ENCODE measurements around the gene TRMT11. TPM values are rescaled to one million over a fixed set of nuclear protein-coding genes. Genes with fewer than 3 reads are reported as not detected.
"Not testable (repeated sequence)": the region's sequence is repeated elsewhere in the genome, so short reads cannot be mapped to it uniquely, and the experiment has no call there.

Gene TRMT11
- total RNA-seq, 4 donors from 2014 or later = 27.6 to 45.3 (median 36.4) TPM

GRCh38 chr6:126020305-126021050 lies 34.1 kb downstream of the TRMT11 start:
- Histone ChIP-seq H3K4me1 (no peaks in the 10 kb centered on the region), H3K27ac (no peak overlapping the region), H3K27me3 (no peaks in the 10 kb centered on the region), H3K36me3 (peaks cover 8 to 22% of the 10 kb centered on the region in 2 donors), H3K9me3 (no peaks in the 10 kb centered on the region), H3K4me3 (replicated peaks in 1 of 3) (no peak overlapping the region)
- DNase-seq = no peak
- 97 to 98% methylated on average over 5 of the region's 5 CpGs for WGBS, 2 donors
- TF ChIP-seq CTCF (IDR thresholded peaks at IDR 0.05) (no peak), POLR2A (IDR thresholded peaks at IDR 0.05) (no peak)
- intact Hi-C loops (cut with DNase I) = no loop called here

GRCh38 chr6:126023474-126023873 lies 37.1 kb downstream of the TRMT11 start:
- H3K4me1 ChIP-seq; intact Hi-C loops (cut with DNase I); DNase-seq; H3K4me3 ChIP-seq (replicated peaks in 1 of 3); H3K27me3 ChIP-seq; H3K9me3 ChIP-seq; H3K27ac ChIP-seq: not testable (repeated sequence)
- 93 to 97% methylated on average over 3 of the region's 3 CpGs for WGBS, 2 donors
- H3K36me3 ChIP-seq = peaks cover 13 to 22% of the 10 kb centered on the region in 2 donors

- Histone ChIP-seq H3K27me3 (no peaks in the 10 kb centered on the region), H3K27ac (no peak overlapping the region), H3K4me1 (no peaks in the 10 kb centered on the region), H3K9me3 (no peaks in the 10 kb centered on the region), H3K4me3 (replicated peaks in 1 of 3) (no peak overlapping the region), H3K36me3 (peaks cover 13 to 21% of the 10 kb centered on the region in 2 donors)
- no peak for DNase-seq
- intact Hi-C loops (cut with DNase I) = no loop called here
- WGBS, 2 donors = 90 to 93% methylated on average over 2 of the region's 2 CpGs
- TF ChIP-seq POLR2A (IDR thresholded peaks at IDR 0.05) (no peak), CTCF (IDR thresholded peaks at IDR 0.05) (no peak)
Observed at GRCh38 chr6:126026001-126026400, 39.7 kb downstream of the TRMT11 start.

- H3K9me3 ChIP-seq = no peaks in the 10 kb centered on the region
- no peaks in the 10 kb centered on the region for H3K27me3 ChIP-seq
- no peaks in the 10 kb centered on the region for H3K4me1 ChIP-seq
- DNase-seq = no peak
- peaks cover 4 to 10% of the 10 kb centered on the region in 2 donors for H3K36me3 ChIP-seq
- H3K27ac ChIP-seq = no peak overlapping the region
- no peak for TF ChIP-seq CTCF (IDR thresholded peaks at IDR 0.05)
- no peak for TF ChIP-seq POLR2A (IDR thresholded peaks at IDR 0.05)
- intact Hi-C loops (cut with DNase I) = no loop called here
- H3K4me3 ChIP-seq (replicated peaks in 1 of 3) = no peak overlapping the region
Observed at GRCh38 chr6:126027601-126028000, 41.3 kb downstream of the TRMT11 start.

GRCh38 chr6:126030045-126030444 lies 43.7 kb downstream of the TRMT11 start:
- H3K27ac ChIP-seq = no peak overlapping the region
- intact Hi-C loops (cut with DNase I) = no loop called here
- no peak for DNase-seq
- H3K4me1 ChIP-seq = no peaks in the 10 kb centered on the region
- H3K9me3 ChIP-seq = no peaks in the 10 kb centered on the region
- no peaks in the 10 kb centered on the region for H3K27me3 ChIP-seq
- no peak for TF ChIP-seq POLR2A (IDR thresholded peaks at IDR 0.05)
- TF ChIP-seq CTCF (IDR thresholded peaks at IDR 0.05) = no peak
- WGBS, 2 donors = 83 to 88% methylated on average over 2 of the region's 2 CpGs
- no peak overlapping the region for H3K4me3 ChIP-seq (replicated peaks in 1 of 3)
- peaks cover 0 to 4% of the 10 kb centered on the region in 2 donors for H3K36me3 ChIP-seq

Data from thyroid gland (tissue), 4 donors.